CD4-positive, alpha-beta T cell treated with Interleukin-12 subunit alpha and Interleukin-12 subunit beta, for 1 hour (primary cell): ENCODE measurements around the gene BMPR2.

Experiments used
- DNase-seq: peaks from one replicate; pipeline ENCODE4 v3.0.0-alpha.2; 2020

BMPR2 gene

GRCh38 chr2:202609381-202610145 lies 233.4 kb downstream of the BMPR2 start:
- DNase-seq = no peak

GRCh38 chr2:202610380-202610779 lies 234.3 kb downstream of the BMPR2 start:
- no peak for DNase-seq

GRCh38 chr2:202612145-202612544 lies 236.0 kb downstream of the BMPR2 start:
- DNase-seq = no peak

- DNase-seq = no peak
Measured at GRCh38 chr2:202613479-202613878, 237.4 kb downstream of the BMPR2 start.
